Activated CD4-positive, alpha-beta T cell treated with anti-CD3 and anti-CD28 coated beads for 4 hours (primary cell): ENCODE data around the gene FAM219A.
A peak's percentile ranks its signal among the peaks of the same experiment; 100 is the strongest.
"Not testable (repeated sequence)": the region's sequence is repeated elsewhere in the genome, so short reads cannot be mapped to it uniquely, and the experiment has no call there.

Source experiments
- DNase-seq, 2 donors: peaks; one replicate each; pipeline ENCODE4 v3.0.0-alpha.2; 2020

Gene FAM219A

DNA sequence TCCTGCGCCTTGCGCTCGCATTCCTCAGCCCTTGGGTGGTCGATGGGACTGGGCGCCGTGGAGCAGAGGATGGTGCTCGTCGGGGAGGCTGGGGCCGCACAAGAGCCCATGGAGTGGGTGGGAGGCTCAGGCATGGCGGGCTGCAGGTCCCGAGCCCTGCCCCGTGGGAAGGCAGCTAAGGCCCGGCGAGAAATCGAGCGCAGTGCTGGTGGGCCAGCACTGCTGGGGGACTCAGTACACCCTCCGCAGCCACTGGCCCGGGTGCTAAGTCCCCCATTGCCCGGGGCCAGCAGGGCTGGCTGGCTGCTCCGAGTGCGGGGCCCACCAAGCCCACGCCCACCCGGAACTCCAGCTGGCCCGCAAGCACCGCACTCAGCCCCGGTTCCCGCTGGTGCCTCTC is 24.4 kb upstream of the FAM219A start:
- DNase-seq, result not testable (repeated sequence)

DNA sequence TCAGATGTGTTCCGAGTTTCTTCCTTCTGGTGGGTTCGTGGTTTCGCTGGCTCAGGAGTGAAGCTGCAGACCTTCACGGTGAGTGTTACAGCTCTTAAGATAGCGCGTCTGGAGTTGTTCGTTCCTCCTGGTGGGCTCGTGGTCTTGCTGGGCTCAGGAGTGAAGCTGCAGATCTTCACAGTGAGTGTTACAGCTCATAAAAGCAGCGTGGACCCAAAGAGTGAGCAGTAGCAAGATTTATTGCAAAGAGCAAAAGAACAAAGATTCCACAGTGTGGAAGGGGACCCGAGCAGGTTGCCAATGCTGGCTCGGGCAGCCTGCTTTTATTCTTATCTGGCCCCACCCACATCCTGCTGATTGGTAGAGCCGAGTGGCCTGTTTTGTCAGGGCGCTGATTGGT is 23.2 kb upstream of the FAM219A start:
- DNase-seq, result not testable (repeated sequence)

DNA sequence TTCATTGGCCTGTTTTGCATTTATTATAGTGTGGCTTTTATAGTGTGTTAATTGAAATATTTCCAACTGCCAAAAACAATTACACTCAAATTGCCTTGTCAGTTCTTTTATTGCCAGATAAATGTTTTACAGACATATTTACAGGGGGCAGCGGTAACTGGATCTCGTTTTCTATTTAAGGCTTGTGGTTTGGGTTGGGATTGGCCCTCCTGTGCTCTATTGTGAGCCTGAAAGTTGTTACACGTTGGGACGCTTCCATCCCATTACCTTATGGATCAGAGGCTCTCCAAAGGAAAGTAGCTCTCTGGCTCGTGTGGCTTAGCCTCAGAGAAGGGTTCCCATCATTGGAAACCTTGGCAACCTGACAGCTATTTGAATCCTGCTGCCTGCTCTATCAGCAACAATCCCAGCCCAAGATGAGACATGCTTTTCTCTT is 21.1 kb upstream of the FAM219A start:
- no peak for DNase-seq

DNA sequence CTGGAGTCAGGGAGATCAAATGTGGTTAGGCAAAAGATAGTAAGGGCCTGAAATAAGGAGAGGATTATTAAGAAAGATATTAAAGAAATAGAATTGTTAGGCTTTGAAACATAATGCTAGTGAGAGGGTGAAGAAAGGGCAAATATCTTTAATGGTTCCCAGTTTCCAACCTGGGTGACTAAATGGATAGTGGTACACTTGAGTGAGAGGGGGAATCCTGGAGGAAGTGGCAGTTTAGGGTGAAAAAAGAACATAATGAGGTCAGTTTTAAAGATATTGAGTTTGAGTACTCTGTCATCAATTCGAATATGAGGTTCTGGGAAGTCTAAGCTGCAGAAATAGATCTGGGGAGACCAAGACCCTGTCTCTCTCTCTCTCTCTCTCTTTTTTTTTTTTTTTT is 19.2 kb upstream of the FAM219A start:
- DNase-seq, result no peak

DNA sequence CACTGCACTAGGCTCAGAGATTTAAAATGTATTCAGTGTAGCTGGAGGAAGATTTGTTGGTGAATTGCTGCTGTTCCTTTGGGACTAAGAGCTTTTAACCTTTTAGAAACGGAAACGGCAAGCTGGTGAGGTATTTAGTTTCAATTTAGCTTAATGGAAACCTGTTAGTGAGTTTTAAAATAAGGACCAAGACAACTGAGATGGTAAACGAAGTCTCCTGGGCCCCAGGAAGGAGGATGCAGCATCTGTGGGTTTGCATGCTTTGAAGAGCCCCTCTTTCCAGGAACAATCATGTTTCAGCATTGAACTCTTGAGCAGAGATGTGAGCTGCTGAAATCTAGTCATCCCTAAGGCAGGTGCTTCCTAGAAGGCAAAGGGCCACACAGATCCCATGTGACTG is 16.7 kb upstream of the FAM219A start:
- no peak for DNase-seq

DNA sequence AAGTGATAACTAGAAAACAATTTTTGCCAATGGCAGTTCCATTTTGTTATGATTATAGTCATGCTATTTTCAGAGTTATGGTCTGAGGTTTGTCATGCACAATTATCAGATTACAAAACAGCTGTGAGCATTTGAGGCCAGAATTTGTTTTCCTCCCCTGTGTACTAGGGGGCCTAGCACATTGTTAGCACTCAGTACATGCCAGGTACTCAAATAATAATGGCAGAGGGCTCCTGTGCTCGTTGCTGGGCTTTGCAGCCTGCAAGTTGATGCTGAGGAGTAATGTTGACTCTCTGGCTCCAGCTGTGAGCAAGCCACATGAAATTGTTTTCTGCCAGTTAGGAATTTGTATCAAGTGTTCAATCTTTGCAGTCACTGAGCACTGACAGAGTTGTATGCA is 7.1 kb upstream of the FAM219A start:
- no peak for DNase-seq

DNA sequence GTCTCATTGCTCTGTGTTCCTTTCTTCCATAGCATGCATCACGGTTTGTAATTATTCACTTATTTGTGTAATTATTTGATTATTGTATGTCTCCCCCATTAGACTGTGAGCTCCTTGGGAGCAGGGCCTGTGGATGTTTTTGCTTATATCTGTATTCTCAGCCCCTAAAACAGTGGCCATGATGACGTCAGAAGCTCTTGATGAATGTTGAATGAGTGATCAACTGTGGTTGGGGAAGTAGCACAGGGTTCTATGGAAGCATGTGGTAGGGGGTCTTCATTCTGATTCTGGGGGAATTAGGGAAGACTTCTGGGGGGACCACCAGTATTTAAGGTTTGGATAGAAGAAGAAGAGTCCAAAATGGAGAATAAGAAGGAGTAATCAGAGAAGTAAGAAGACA is 6.2 kb upstream of the FAM219A start:
- no peak for DNase-seq

DNA sequence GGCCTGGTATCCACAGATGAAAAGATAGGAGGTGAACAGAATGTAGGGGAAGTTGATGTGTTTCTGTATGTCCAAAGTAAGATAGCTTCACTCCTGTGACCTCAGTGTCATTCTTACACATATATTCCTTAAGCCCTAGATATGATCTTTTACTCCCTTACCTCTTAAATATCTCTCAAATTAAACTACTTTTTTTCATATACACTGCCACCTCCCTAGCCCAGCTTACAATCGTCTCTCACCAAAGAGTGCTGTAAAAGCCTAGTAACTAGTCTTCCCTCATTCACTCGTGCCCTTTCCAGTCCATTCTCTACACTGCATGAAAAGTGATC is 5.5 kb upstream of the FAM219A start:
- DNase-seq, result no peak

DNA sequence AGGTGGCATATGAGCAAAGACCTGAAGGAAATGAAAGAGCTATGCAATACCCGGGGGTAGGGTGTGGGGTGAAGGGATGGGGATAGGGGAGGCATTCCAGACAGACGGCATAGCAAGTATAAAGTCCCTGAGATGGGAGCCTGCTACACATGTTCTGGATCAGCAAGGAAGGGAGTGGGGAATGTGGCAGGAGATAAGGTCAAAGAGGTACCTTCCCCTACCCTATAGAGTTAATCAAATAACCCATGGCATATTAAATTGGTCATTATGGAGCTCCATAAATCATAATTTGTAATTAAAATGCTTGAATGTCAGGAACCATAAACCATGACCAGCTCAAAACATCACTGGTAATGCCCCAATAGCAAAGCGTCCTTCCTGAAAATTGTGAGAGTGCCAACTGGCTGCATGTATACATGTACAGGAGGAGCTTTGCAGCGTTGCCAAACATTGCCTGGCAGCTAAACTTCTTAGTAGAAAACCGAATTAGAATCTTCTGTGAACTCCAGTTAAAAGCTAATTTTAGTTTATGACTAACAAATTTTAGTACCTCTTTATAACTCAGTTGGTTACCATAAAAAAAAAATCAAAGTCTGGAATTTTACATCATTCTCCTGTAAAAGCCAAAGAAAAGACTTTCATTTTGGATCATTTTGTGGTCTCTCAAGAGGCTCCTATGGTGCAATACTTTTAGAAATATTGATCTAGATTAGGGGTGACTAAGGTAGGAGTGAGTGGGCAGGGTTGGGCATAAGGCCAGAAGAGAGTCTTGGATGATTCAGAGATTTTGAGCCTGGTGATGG is 4.9 kb upstream of the FAM219A start:
- DNase-seq, result no peak

DNA sequence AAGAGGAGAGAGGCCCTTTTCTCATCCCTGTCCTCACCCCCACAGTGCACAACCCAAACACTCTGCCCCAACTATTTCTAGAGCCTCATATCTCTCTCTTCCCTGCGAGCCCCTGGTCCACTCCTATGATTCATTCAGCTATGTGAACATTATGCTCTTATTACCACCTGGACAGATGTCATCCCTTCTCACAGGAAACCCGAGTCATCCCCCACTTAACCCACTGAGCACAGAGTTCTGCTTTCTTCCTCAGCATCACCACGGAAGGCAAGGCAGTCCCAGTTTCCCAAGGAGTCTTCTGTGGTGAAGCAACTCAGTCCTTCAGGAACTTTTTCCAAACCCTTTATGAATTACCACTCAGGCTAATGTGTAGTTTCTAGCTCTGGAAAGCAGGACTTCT is 1.6 kb upstream of the FAM219A start:
- DNase-seq, result no peak

DNA sequence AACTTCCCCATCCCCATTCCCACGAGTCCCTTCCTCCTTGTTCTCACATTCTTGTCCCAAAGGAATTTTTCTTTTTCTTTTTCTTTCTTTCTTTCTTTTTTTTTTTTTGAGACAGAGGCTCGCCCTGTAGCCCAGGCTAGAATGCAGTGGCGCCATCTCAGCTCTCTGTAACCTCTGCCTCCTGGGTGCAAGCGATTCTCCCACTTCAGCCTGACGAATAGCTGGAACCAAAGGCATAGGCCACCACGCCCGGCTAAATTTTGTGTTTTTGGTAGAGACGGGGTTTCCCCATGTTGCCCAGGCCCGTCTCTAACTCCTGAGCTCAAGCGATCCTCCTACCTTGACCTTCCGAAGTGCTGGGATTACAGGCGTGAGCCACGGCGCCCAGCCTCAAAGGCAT is 986 bp upstream of the FAM219A start:
- DNase-seq, result no peak

DNA sequence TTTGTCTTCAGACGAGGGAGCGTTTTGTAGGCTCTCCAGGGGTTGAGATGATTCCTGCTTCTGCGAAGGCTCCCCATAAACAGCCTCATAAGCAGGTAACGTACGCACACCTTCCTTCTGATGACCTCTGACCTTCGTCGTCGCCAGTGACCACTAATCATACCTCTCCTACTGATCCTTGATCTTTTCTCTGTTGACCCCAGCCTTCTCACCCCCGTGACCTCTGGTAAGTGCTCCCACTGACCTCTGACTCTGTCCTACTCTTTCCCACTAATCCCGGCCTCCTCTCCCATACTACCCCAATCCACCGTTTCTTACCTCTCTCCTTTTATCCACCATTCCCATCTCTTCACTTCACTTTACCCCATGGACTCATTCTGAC is 580 bp upstream of the FAM219A start:
- DNase-seq, result no peak

DNA sequence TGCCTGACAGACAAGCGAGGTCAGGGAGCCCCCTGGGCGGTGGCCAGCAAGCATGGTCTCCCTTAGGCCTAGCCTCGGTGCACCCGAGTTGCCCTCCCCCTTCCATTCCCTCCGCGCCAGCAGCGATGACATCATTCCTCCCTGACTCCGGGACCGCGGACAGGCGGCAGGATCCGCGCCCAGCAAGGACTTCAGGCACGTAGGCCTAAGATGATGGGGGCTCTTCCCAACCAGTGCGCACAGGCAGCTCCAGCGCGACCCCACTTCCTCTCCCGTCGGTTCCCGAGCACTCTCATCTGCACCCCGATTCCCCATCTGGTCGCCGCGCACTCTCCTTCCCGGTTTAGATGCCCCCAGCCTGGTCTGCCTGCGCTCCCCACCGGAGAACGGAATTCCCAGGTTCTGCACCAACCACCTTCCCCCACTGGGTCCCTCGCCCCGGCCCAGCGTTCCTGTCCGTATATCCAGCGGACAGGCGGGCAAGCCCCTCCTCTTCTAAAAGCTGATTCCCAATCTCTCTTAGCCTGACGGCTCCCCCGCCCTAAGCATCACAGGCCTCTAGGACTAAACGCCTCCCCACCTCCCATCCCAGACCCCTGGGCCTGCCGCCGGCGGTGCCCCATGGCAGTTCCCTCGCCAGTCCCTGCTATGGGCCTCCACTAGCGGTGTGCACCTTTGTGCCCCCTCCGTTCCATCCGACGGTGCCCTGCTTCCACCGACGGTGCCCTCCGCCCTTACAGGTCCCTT is 931 bp downstream of the FAM219A start:
- DNase-seq, result peak in 1 of 2 donors; percentile 7

DNA sequence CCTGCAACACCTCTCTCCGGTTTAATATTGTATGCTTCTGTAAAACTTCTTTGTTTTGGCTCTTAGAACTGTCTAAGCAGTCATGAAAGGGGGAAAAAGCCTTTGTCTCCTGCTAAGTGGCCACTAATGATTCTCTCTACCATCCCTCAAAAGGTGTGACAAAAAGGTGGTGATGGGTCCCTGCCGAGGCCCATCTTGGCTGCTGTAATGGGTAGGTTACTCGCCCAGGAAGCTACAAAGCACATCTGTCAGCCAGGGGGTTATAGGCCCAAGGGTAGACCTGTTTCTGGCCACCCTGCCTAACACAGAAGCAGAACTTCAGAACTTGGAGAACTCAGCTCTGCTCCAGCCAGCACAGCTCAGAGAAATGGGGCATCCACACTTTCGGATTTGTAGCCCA is 1.6 kb downstream of the FAM219A start:
- no peak for DNase-seq

DNA sequence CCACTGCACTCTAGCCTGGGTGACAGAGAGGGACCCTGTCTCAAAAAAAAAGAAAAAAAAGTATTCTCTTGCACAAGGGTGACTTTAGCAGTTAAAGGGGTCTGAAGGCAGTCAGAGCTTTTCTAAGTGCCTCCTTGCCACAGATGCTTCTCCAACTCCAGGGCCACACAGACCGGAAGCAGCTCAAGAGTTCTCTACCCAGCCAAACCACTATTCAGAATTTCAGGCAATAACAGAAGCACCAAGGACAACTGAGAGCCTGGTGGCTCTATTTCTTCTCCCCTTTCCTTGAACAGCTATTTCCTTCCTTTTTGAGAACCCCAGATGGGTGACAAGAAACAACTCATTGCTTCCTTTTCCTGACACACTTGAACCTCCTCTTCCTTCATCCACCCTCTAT is 2.2 kb downstream of the FAM219A start:
- DNase-seq, result no peak

DNA sequence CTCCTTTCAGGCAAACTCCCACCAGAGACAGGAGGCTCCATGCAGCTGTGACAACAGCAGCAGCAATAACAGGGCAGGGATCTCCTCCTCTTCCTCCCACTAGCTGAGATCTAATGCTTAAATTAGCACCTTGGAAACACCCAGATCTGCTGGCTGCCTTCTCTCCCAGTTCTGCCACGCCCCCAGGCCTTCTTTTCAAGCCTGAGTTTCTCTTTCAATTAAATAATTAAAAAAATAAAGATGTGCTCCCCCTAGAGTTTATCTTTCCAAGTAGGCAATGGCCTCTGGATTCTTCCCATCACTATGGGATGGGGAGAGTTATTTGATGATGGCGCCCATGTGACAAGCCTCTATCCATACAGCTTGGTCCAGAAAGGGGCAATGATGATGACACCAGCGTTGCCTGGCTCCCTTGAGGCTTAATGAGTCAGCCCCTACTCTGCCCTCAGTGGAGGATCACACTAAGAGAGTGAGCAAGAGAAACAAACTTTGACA is 3.8 kb downstream of the FAM219A start:
- DNase-seq, result no peak

DNA sequence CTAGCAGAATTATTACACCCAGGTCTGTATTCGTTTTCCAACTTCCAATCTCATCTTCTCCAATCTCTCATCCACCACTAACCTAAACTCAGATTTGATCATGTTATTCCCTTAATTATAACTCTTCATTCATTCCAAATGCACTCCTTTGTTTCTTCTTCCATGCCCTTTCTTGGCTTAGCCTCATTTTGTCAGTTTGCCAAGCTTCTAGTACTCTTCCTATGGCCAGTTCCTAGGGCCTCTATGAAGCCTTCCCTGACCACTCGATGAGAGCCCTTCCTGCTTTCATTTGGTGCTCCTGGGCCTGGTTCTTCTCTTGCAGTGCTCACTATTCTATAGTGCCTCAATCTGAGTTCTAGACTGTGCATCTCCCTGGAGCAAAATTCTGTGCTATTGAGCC is 5.8 kb downstream of the FAM219A start:
- DNase-seq, result no peak

DNA sequence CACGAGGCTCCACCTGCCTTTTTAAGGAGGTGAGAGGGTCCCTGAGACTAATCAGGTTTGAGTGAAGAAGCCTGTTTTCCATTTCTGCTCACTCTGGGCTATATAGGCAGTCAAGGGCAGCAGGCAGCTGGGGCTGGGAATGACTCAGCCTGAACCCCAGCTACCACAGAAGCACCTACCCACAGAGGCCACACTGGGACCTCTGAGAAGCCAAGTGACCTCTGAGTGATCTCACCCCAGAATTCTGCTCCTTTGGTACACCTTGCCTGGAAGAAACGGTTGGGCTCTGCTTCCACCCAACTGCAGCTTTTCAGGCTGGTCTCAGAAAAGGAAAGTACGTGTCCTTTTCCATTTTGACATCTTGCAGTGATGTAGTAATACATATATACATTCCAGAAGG is 6.8 kb downstream of the FAM219A start:
- no peak for DNase-seq

DNA sequence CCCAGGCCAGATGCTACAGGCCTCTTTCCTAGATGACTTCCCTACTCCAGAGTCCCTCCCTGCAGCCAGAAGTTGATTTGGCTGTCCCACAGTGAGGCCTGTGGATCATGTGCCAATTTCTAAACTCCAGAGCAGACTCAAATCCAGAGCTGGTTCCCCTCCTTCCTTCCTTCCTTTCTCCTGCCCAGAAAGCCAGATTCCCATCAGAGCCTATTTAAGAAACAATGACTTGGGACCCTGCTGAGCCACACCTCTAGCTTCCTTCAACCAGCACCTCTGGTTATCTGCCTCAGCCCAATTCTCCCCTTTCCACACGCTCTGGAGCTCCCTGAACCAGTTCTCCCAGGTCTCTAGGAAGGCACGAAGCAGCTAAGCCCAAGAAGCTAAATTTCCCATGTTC is 7.2 kb downstream of the FAM219A start:
- no peak for DNase-seq

DNA sequence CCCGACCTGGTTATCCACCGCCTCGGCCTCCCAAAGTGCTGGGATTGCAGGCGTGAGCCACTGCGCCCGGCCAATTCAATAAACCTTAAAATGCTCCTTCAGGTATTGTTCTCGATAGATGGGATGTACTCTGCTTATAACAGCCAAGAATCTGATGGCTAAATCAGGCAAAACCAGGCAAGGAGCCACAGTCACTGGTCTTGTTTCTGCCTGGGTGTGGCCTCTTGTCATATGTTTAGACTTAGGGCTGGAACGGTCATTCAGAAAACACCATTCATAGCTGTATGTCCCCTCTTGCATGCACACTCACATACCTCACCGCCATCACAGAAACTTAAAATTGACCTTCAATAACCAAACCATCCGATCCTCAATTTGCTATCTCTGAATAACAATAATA is 7.7 kb downstream of the FAM219A start:
- DNase-seq, result no peak

DNA sequence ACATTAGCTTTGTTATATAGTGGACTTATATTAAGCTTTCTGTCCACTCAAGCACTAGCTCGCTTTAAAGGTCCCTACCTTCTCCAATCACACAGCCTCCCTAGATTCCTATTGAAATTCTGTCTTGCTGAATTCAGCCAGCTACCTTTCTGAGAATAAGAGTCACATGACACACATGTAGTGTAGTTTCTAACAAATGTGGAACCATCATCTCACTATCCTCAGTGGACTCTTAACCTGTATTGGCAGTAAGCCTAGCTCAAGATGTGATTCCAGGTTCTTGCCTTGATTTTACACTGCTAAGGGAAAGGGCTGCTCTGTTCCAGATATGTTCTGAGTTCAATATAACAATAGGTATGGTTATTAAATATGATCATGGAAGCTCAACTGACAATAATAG is 11.4 kb downstream of the FAM219A start:
- no peak for DNase-seq

DNA sequence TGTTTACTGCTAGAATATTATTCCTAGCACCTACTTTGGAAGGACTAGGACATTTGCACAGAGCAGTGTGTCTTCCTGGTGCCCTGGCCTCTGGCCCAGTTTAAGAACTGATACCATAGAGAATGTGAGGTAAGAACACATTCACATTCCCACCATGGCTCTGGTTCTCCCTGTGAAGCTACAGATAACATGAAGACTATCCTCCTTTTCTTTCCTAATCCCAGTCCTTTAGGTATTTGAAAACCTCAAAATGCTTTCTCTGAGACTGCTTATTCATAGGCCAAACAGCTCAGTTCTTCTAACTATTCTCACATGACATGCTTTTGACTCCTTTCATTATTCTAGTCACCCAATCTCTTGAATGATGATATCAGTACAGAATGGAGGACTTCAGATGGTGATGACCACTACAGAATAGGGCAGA is 11.9 kb downstream of the FAM219A start:
- DNase-seq, result no peak

DNA sequence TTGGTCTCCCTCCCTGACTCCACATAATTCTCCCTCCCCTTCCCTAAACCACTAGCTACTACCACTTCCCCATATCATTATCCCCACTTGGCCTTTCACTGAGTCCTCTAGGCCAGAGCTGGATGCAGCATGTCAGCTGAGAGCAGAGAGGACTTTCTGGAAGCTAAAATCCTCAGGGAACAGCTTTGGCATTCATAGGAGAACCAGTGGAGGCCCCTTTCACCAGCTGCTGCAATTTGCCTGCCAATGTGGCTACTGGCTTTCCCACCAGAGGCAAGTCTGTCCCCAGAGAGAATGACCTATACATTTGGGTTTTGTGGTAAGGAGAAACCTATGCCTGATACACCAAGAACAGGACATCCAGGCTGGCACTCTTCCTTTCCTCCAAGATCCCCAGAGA is 14.4 kb downstream of the FAM219A start:
- DNase-seq, result no peak

DNA sequence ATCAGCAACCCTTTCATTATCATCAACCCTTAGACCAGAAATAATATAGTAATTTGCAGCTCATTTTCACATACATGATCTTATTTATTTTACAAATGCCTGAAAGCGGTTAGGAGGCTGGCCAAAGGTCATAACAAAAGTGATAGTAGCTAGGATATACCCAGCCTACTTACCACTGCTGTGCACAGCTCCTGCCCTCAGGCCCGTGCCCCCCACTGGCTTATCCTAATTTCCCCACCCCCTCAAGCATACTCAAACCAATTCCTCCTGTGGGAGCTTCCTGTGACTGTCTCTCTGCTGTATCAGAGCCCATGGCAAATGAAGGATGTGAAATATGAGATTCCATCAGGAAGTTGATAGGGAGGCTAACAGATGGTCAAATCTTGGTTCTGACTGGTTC is 14.8 kb downstream of the FAM219A start:
- DNase-seq, result no peak

DNA sequence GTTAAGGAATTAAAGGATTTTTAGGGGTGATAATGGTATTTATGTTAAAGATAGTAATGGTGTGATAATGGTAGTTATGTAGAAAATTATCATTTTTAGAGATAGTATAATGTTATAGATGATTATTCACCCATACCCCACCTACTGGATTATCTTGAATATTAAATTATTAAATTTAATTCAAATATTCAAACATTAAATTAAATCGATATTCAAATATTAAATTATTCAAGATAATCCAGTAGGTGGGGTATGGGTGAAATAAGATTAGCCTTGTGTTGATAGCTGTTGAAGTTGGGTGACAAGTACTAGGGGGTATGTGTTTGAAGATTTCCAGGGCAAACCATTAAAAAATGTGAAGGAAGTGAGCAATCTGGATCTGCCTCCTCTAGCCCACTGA is 15.6 kb downstream of the FAM219A start:
- no peak for DNase-seq
